GM12873 (cell line): ENCODE results near the gene NRP1.

Experiments
- CTCF ChIP-seq: IDR thresholded peaks from 2 replicates; pipeline ENCODE4 v1.5.1; 2012; ENCODE audit warnings: low read depth, mild to moderate bottlenecking, moderate library complexity, low read length, control low read depth; ENCODE audit not compliant: insufficient read depth; ENCODE audit errors: missing control alignments

NRP1 gene

GRCh38 chr10:33178026-33178755, 156.3 kb downstream of the NRP1 start:
- no peak for TF ChIP-seq CTCF

DNA sequence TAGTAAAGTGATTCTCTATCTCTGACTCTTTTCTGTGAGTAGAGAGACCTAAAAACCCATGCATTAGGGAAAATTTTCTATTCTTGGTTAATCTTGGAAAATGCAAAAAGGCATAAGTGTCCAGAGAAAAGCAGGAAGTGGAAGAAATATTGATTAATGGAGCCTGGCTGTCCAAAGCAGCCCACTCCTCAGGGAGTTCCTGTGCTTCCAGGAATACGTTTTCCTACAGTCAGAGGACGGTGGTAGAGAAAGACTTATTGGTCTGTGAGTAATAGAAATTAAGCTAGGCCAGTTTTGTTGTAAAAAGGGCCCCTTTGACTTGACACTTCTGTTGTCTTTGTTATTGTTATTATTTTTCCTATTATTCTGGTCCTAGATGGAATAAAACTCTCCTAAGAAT, 157.8 kb downstream of the NRP1 start:
- no peak for TF ChIP-seq CTCF

DNA sequence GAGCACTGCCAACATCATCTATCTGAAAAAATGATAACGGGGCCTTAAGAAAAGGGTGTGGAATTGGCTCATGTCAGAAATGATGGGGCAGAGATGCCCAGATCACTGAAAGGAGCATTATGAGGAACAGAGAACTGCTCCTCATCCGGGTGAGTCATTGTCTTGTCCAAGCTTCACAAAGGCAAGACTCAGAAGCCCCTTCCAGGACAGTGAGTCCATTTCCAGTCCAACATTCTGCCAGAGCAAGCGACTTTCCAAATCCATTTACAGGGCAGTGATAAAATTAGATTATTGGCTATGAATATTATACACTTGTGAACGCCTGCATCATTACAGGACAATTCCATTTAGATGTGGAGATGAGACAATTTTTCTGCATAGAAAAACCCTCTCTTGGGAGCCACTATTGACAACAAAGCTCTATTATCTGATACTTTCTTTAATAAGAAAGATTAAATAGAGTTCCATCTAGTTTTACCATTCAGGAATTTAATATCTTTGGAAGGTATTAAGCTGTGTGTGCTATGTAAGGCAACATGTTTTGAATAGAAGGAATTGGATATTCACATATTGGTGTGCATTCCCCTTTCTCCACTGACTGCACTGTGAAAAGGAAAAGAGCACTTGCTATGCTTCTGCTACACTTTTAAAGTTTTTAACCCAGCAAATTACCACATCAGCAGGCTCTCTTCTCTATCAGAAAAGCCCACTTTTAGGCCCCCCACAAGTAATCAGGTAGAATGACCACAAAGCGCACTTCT, 159.6 kb downstream of the NRP1 start:
- TF ChIP-seq CTCF, result no peak

GRCh38 chr10:33165911-33166310, 168.6 kb downstream of the NRP1 start:
- no peak for TF ChIP-seq CTCF

- no peak for TF ChIP-seq CTCF
These were observed 170.3 kb downstream of the NRP1 start for GRCh38 chr10:33164060-33164709.

- no peak for TF ChIP-seq CTCF
These were observed 172.3 kb downstream of the NRP1 start for GRCh38 chr10:33162248-33162575.

GRCh38 chr10:33161550-33162247, 172.8 kb downstream of the NRP1 start:
- TF ChIP-seq CTCF, result no peak
